K562 (cell line): ENCODE results near the gene WDR81. TPM values are rescaled to one million over a fixed set of nuclear protein-coding genes. Genes with fewer than 3 reads are reported as not detected.

Source experiments
- ATF1 ChIP-seq, 2 experiments: fragments of 450-650 bp in 1 of 2; IDR thresholded peaks; 2 replicates each; pipeline ENCODE4 v1.6.1; 2016; ENCODE audit warnings: missing compliant biosample characterization in 1 of 2, missing genetic modification characterization in 1 of 2
- ATF4 ChIP-seq: fragments of 450-650 bp; formaldehyde crosslinking; IDR thresholded peaks from 2 replicates; pipeline ENCODE4 v1.4.0; 2022; ENCODE audit warnings: mild to moderate bottlenecking, moderate library complexity
- ATF7 ChIP-seq: fragments of 450-650 bp; IDR thresholded peaks from 2 replicates; pipeline ENCODE4 v1.7.1; 2014; ENCODE audit warnings: mild to moderate bottlenecking, moderate library complexity
- CBX2 ChIP-seq: fragments of 200-600 bp; sonication (generic); IDR thresholded peaks from one replicate; pipeline ENCODE4 v1.6.1; 2012; ENCODE audit warnings: mild to moderate bottlenecking, low read length, inconsistent platforms; ENCODE audit not compliant: insufficient read depth, poor library complexity, severe bottlenecking
- CTBP1 ChIP-seq: fragments of 450-650 bp; IDR thresholded peaks from 2 replicates; pipeline ENCODE4 v1.6.1; 2016; ENCODE audit warnings: borderline replicate concordance
- FOXK1 ChIP-seq: sonication (generic); formaldehyde crosslinking; IDR thresholded peaks from 2 replicates; pipeline ENCODE4 v1.8.0; 2022; ENCODE audit warnings: missing genetic modification reagents, mild to moderate bottlenecking, borderline replicate concordance
- HEY1 ChIP-seq: fragments of 250-450 bp; sonication (Bioruptor Pico); IDR thresholded peaks from 2 replicates; pipeline ENCODE4 v1.5.0; 2020; ENCODE audit warnings: mild to moderate bottlenecking, moderate library complexity, borderline replicate concordance
- KDM5B ChIP-seq: fragments of 200-600 bp; sonication (generic); IDR thresholded peaks from 2 replicates; pipeline ENCODE4 v1.6.1; 2012; ENCODE audit warnings: low read depth, mild to moderate bottlenecking, moderate library complexity, low read length, control low read depth, inconsistent platforms; ENCODE audit not compliant: insufficient replicate concordance
- NFYB ChIP-seq: IDR thresholded peaks from 2 replicates; pipeline ENCODE4 v1.6.1; 2011; ENCODE audit warnings: mild to moderate bottlenecking, moderate library complexity; ENCODE audit not compliant: insufficient read length; ENCODE audit errors: extremely low read depth
- NONO ChIP-seq, 2 experiments: fragments of 200-400 bp in 1 of 2; fragments of 450-650 bp in 1 of 2; formaldehyde crosslinking in 1 of 2; IDR thresholded peaks; 2 replicates each; pipeline ENCODE4 v1.6.1; 2017; ENCODE audit warnings: low read depth in 2 of 2, mild to moderate bottlenecking in 2 of 2, moderate library complexity in 2 of 2, low read length in 1 of 2
- NR2C2 ChIP-seq, 2 experiments: fragments of 200-800 bp in 1 of 2; sonication (Bioruptor generic) in 1 of 2; sonication (generic) in 1 of 2; formaldehyde crosslinking in 1 of 2; IDR thresholded peaks; 2 replicates each; pipeline versions ENCODE4 v1.6.1 to v1.8.0; 2016 to 2022; ENCODE audit warnings: mild to moderate bottlenecking in 1 of 2, missing compliant biosample characterization in 1 of 2, missing genetic modification characterization in 1 of 2, missing genetic modification reagents in 1 of 2
- PHB ChIP-seq: fragments of 250-450 bp; sonication (Bioruptor Pico); IDR thresholded peaks from 2 replicates; pipeline ENCODE4 v1.5.0; 2021
- PHF8 ChIP-seq: fragments of 200-600 bp; sonication (generic); IDR thresholded peaks from 2 replicates; pipeline ENCODE4 v1.6.1; 2012; ENCODE audit warnings: mixed run types, mild to moderate bottlenecking, inconsistent platforms, low read length, moderate library complexity, borderline replicate concordance
- POLR2H ChIP-seq: IDR thresholded peaks from 2 replicates; pipeline ENCODE4 v1.6.1; 2016; ENCODE audit warnings: missing genetic modification characterization, low read depth, mild to moderate bottlenecking, control low read depth, missing compliant biosample characterization, moderate library complexity
- SIN3A ChIP-seq, 2 experiments: fragments of 150-350 bp in 1 of 2; IDR thresholded peaks; 2 replicates each; pipeline ENCODE4 v1.6.1; 2011 to 2016; ENCODE audit warnings: borderline replicate concordance in 2 of 2, low read depth in 2 of 2, low read length in 2 of 2, mild to moderate bottlenecking in 2 of 2, moderate library complexity in 2 of 2; ENCODE audit not compliant: control insufficient read depth in 1 of 2
- THRB ChIP-seq: fragments of 450-650 bp; formaldehyde crosslinking; conservative IDR thresholded peaks from 2 replicates; pipeline ENCODE4 v1.4.0; 2022; ENCODE audit warnings: mild to moderate bottlenecking, missing genetic modification characterization
- VEZF1 ChIP-seq: fragments of 200-800 bp; sonication (Bioruptor generic); IDR thresholded peaks from 2 replicates; pipeline ENCODE4 v1.6.1; 2017; ENCODE audit warnings: missing genetic modification characterization, missing compliant biosample characterization
- ZNF436 ChIP-seq: fragments of 250-450, 450-650 bp; sonication (Bioruptor Pico); formaldehyde crosslinking; IDR thresholded peaks from 2 replicates; pipeline ENCODE4 v1.7.0; 2020; ENCODE audit warnings: mild to moderate bottlenecking
- ZNF740 ChIP-seq, 3 experiments: fragments of 200-800 bp in 1 of 3; sonication (Bioruptor generic) in 1 of 3; sonication (generic) in 1 of 3; formaldehyde crosslinking in 1 of 3; IDR thresholded peaks; 2 replicates each; pipeline versions ENCODE4 v1.6.1 to v1.8.0; 2016 to 2022; ENCODE audit warnings: mild to moderate bottlenecking in 2 of 3, missing compliant biosample characterization in 2 of 3, missing genetic modification characterization in 2 of 3, missing genetic modification reagents in 1 of 3
- polyA plus RNA-seq, 8 experiments: library from polyadenylated mRNA; depleted of rRNA in 4 of 8; stranded (reverse) in 5 of 8; unstranded in 3 of 8; fragments of >200 nt; fragmentation: Nextera tagmentation in 2 of 8; fragmentation: Illumina TruSeq in 1 of 8; extraction: Ambion mirVana in 2 of 8; extraction: Trizol in 1 of 8; gene quantifications; 2 replicates each; pipeline versions ENCODE4 v1.2.1 to v1.2.3, GENCODE V29; 2011 to 2014; ENCODE audit warnings: inconsistent platforms in 1 of 8, missing spikeins in 1 of 8
- total RNA-seq, 7 experiments: library from RNA; depleted of rRNA in 6 of 7; stranded (reverse); fragments of >200 nt in 6 of 7; fragmentation: Illumina TruSeq in 2 of 7; extraction: Trizol in 2 of 7; gene quantifications; 2 replicates each; pipeline versions ENCODE4 v1.2.1 to v1.2.3, GENCODE V29; 2011 to 2021; ENCODE audit warnings: low replicate concordance in 1 of 7

The WDR81 gene
- total and polyA plus RNA-seq, 9 of the 15 experiments (the other 6 are each of a cell fraction or from before 2014, with no cell fraction given): 0.01 to 17.1 (median 3.3) TPM

- TF ChIP-seq THRB (0 out of 2 replicates have a peak, but pooled peaks have one; percentile 8), ATF1 (CRISPR knock-in tag; IDR thresholded peaks at IDR 0.05) (no peak), ATF1 (tag; IDR thresholded peaks at IDR 0.05) (peak; percentile 38; the same call in 1 of the 2 replicates), ZNF740 (CRISPR knock-in tag; IDR thresholded peaks at IDR 0.05) (peak; percentile 62; the same call in 1 of the 2 replicates), ZNF740 (tag; IDR thresholded peaks at IDR 0.05) (no peak; a peak in 1 of 4 replicates), SIN3A (IDR thresholded peaks at IDR 0.05; ENCODE audit: borderline replicate concordance in 2 of 2, control insufficient read depth in 1 of 2, low read depth in 2 of 2, low read length in 2 of 2) (peak in 1 of 2 experiments; percentile 12; a peak in 1 of 4 replicates), ZNF436 (CRISPR knock-in tag) (no peak), CTBP1 (0 out of 2 replicates have a peak, but pooled peaks have one; percentile 40), CBX2 (no peak), ATF7 (peak; percentile 30; the same call in 1 of the 2 replicates), FOXK1 (CRISPR knock-in tag) (no peak), PHB (peak; percentile 44; the same call in 1 of the 2 replicates), NR2C2 (CRISPR knock-in tag; IDR thresholded peaks at IDR 0.05) (no peak), NR2C2 (tag; IDR thresholded peaks at IDR 0.05) (peak; percentile 94), KDM5B (peak; percentile 43), ATF4 (CRISPR knock-in tag) (peak; percentile 70; the same call in 1 of the 2 replicates), VEZF1 (CRISPR knock-in tag) (peak; percentile 73), POLR2H (peak; percentile 63), NFYB (peak; percentile 5), PHF8 (peak; percentile 60; the same call in 1 of the 2 replicates), NONO (IDR thresholded peaks at IDR 0.05; ENCODE audit: low read depth in 2 of 2, low read length in 1 of 2) (peak in 1 of 2 experiments; percentile 60; a peak in 1 of 4 replicates), HEY1 (CRISPR knock-in tag) (no peak)
These were observed 14.3 kb upstream of the WDR81 start, which contains the start of gene TLCD2 (continued) for GRCh38 chr17:1709971-1710806.
